GM12878 (cell line): ENCODE results near the gene IL12B.

Experiments
- DPF2 ChIP-seq: fragments of 450-650 bp; IDR thresholded peaks from 2 replicates; pipeline ENCODE4 v1.6.1; 2017; ENCODE audit warnings: mild to moderate bottlenecking
- EZH2 ChIP-seq: IDR thresholded peaks from 2 replicates; pipeline ENCODE4 v1.6.1; 2012; ENCODE audit warnings: low read depth, mild to moderate bottlenecking, control low read depth, inconsistent platforms, low read length, borderline replicate concordance; ENCODE audit not compliant: control insufficient read depth
- FOS ChIP-seq: IDR thresholded peaks from 3 replicates; pipeline ENCODE4 v1.6.1; 2011; ENCODE audit warnings: borderline replicate concordance; ENCODE audit not compliant: insufficient read length; ENCODE audit errors: extremely low read depth
- GABPA ChIP-seq: IDR thresholded peaks from 2 replicates; pipeline ENCODE4 v1.6.1; 2014; ENCODE audit warnings: antibody characterized with exemption, low read depth, mild to moderate bottlenecking, inconsistent platforms
- JUNB ChIP-seq: IDR thresholded peaks from 2 replicates; pipeline ENCODE4 v1.6.1; 2016; ENCODE audit warnings: antibody characterized with exemption, mild to moderate bottlenecking
- MYB ChIP-seq: fragments of 150-350 bp; IDR thresholded peaks from 2 replicates; pipeline ENCODE4 v1.6.1; 2014; ENCODE audit warnings: mild to moderate bottlenecking, low read depth, low read length, borderline replicate concordance
- NR2C2 ChIP-seq: IDR thresholded peaks from 2 replicates; pipeline ENCODE4 v1.6.1; 2011; ENCODE audit warnings: borderline replicate concordance, low read depth; ENCODE audit not compliant: control insufficient read depth, insufficient read length
- RAD21 ChIP-seq: IDR thresholded peaks from 2 replicates; pipeline ENCODE4 v1.6.1; 2011; ENCODE audit warnings: mild to moderate bottlenecking, low read depth, low read length, moderate library complexity; ENCODE audit not compliant: insufficient read depth
- ZBED1 ChIP-seq: IDR thresholded peaks from 2 replicates; pipeline ENCODE4 v1.6.1; 2016; ENCODE audit warnings: borderline replicate concordance
- ZSCAN29 ChIP-seq: fragments of 450-650 bp; IDR thresholded peaks from 2 replicates; pipeline ENCODE4 v1.6.1; 2017; ENCODE audit warnings: mild to moderate bottlenecking, moderate library complexity
- TF ChIP-seq, protein P1 (sequence below), 3 experiments: IDR thresholded peaks in 2 of 3; conservative IDR thresholded peaks in 1 of 3; 2 replicates each; pipeline ENCODE4 v1.5.1; 2011; ENCODE audit warnings: low read depth in 3 of 3, low read length in 3 of 3, mild to moderate bottlenecking in 3 of 3, control low read depth in 2 of 3, moderate library complexity in 2 of 3, inconsistent platforms in 1 of 3, mixed read lengths in 1 of 3; ENCODE audit not compliant: control insufficient read depth in 2 of 3, insufficient read depth in 1 of 3; ENCODE audit errors: extremely low read depth in 1 of 3
- TF ChIP-seq, protein P2 (sequence below): IDR thresholded peaks from 2 replicates; pipeline ENCODE4 v1.6.1; 2011; ENCODE audit warnings: borderline replicate concordance, low read depth, mild to moderate bottlenecking, moderate library complexity, mixed read lengths, low read length; ENCODE audit not compliant: insufficient read depth; ENCODE audit errors: extremely low read length
- TF ChIP-seq, protein P3 (sequence below): IDR thresholded peaks from 2 replicates; pipeline ENCODE4 v1.6.1; 2011; ENCODE audit warnings: mild to moderate bottlenecking, low read depth, low read length, moderate library complexity; ENCODE audit not compliant: insufficient replicate concordance

DNA sequence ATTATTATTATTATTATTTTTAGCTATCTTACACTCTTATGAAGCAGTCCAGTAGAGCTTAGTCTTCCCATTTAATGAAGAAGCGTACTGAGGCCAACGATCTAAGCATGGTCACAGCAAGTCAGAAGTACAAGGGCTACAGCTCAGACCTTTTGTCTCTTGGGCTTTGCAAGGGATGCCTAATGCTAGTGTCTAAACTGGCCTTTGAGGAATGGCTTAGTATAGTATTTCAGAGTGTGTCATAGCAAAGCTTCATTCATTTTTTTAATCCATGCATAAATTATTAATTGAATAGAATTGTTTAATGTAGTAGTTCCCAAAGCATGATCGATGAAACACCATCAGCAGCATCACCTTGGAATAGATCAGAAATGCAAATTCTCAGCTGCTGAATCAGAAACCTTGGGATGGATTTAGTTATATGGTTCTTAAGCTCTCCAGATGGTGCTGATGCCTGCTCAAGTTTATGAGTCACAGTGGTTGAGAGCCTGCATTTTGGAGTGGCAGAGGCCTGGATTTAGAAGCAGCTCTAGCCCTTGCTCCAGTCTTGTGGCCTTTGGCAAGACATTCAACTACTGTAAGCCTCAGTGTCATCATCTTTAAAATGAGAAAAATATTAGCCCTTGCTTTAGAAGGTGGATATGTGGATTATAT is 6.1 kb downstream of the IL12B start:
- TF ChIP-seq, protein P1, sequence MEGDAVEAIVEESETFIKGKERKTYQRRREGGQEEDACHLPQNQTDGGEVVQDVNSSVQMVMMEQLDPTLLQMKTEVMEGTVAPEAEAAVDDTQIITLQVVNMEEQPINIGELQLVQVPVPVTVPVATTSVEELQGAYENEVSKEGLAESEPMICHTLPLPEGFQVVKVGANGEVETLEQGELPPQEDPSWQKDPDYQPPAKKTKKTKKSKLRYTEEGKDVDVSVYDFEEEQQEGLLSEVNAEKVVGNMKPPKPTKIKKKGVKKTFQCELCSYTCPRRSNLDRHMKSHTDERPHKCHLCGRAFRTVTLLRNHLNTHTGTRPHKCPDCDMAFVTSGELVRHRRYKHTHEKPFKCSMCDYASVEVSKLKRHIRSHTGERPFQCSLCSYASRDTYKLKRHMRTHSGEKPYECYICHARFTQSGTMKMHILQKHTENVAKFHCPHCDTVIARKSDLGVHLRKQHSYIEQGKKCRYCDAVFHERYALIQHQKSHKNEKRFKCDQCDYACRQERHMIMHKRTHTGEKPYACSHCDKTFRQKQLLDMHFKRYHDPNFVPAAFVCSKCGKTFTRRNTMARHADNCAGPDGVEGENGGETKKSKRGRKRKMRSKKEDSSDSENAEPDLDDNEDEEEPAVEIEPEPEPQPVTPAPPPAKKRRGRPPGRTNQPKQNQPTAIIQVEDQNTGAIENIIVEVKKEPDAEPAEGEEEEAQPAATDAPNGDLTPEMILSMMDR (IDR thresholded peaks at IDR 0.05 in 2 of 3, conservative IDR thresholded peaks at IDR 0.05 in 1 of 3; ENCODE audit: control insufficient read depth in 2 of 3, extremely low read depth in 1 of 3, insufficient read depth in 1 of 3, low read depth in 3 of 3, low read length in 3 of 3): no peak
- TF ChIP-seq EZH2 (no peak), DPF2 (no peak), ZBED1 (no peak), GABPA (no peak), FOS (no peak), RAD21 (no peak), ZSCAN29 (no peak), MYB (no peak), JUNB (no peak), NR2C2 (no peak)
- TF ChIP-seq, protein P2, sequence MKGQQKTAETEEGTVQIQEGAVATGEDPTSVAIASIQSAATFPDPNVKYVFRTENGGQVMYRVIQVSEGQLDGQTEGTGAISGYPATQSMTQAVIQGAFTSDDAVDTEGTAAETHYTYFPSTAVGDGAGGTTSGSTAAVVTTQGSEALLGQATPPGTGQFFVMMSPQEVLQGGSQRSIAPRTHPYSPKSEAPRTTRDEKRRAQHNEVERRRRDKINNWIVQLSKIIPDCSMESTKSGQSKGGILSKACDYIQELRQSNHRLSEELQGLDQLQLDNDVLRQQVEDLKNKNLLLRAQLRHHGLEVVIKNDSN: no peak
- TF ChIP-seq, protein P3, sequence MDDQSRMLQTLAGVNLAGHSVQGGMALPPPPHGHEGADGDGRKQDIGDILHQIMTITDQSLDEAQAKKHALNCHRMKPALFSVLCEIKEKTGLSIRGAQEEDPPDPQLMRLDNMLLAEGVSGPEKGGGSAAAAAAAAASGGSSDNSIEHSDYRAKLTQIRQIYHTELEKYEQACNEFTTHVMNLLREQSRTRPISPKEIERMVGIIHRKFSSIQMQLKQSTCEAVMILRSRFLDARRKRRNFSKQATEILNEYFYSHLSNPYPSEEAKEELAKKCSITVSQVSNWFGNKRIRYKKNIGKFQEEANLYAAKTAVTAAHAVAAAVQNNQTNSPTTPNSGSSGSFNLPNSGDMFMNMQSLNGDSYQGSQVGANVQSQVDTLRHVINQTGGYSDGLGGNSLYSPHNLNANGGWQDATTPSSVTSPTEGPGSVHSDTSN: no peak
